HL-60 (cell line): Measurements from ENCODE around the gene ANKRD35.

Source experiments
- CTCF ChIP-seq: IDR thresholded peaks from one replicate; pipeline ENCODE4 v1.5.1; 2011; ENCODE audit warnings: low read length, control low read depth, inconsistent platforms; ENCODE audit not compliant: insufficient read depth
- POLR2AphosphoS5 ChIP-seq: IDR thresholded peaks from 2 replicates; pipeline ENCODE4 v1.6.1; 2012; ENCODE audit warnings: low read depth

GRCh38 chr1:145922266-145922665 lies 36.6 kb upstream of the ANKRD35 start:
- TF ChIP-seq POLR2AphosphoS5 (no peak), CTCF (no peak)
